GM06990 (cell line): ENCODE measurements around the gene TTLL10.

Experiments used
- DNase-seq: peaks from one replicate; pipeline ENCODE4 v3.0.0-alpha.2; 2011; ENCODE audit not compliant: insufficient read length; ENCODE audit errors: extremely low read depth
- H3K27me3 ChIP-seq: replicated peaks from 2 replicates; pipeline ENCODE4 v1.6.0; 2011; ENCODE audit warnings: low read length; ENCODE audit not compliant: control insufficient read depth, insufficient read depth
- H3K36me3 ChIP-seq: 2 replicates; pipeline ENCODE4 v1.5.1; 2011; ENCODE audit warnings: low read length; ENCODE audit not compliant: control insufficient read depth, insufficient read depth
- H3K4me3 ChIP-seq: replicated peaks from 2 replicates; pipeline ENCODE4 v1.5.1; 2011; ENCODE audit warnings: low read depth, mild to moderate bottlenecking, control low read depth, low read length
- CTCF ChIP-seq: IDR thresholded peaks from 2 replicates; pipeline ENCODE4 v1.5.1; 2011; ENCODE audit warnings: low read length, control low read depth, mild to moderate bottlenecking, inconsistent platforms; ENCODE audit not compliant: insufficient read depth, poor library complexity, severe bottlenecking

The TTLL10 gene

DNA sequence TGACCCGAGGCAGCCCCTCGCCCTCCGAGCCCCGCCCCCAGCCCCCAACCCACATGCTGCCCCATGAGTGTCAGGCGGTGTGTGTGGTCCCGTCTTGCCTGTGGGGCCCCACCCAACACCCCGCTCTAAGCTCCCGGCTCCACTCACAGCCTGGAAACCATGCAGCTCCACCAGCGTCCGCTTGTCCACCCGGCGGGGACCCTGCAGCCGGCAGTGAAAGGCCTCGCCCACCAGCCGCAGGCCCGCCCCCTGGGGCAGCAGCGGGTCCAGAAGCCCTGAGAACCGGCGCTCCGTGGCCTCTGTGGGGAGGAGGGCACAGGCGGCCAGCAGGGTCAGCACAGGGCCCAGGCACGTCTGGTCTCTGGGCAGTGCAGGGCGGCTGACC, 70.1 kb downstream of the TTLL10 start:
- DNase-seq = no peak
- Histone ChIP-seq H3K4me3 (no peak overlapping the region), H3K36me3 (no peaks in the 10 kb centered on the region), H3K27me3 (no peaks in the 10 kb centered on the region; the same call in 1 of the 2 replicates)
- no peak for TF ChIP-seq CTCF

- TF ChIP-seq CTCF = no peak
- no peaks in the 10 kb centered on the region for H3K36me3 ChIP-seq
- H3K4me3 ChIP-seq = no peak overlapping the region
- no peak for DNase-seq
- no peaks in the 10 kb centered on the region; the same call in 1 of the 2 replicates for H3K27me3 ChIP-seq
Measured at GRCh38 chr1:1244192-1244811, 70.6 kb downstream of the TTLL10 start.

GRCh38 chr1:1245178-1245816, 71.6 kb downstream of the TTLL10 start:
- Histone ChIP-seq H3K27me3 (no peaks in the 10 kb centered on the region; the same call in 1 of the 2 replicates), H3K36me3 (no peaks in the 10 kb centered on the region), H3K4me3 (no peak overlapping the region)
- TF ChIP-seq CTCF = no peak
- no peak for DNase-seq

DNA sequence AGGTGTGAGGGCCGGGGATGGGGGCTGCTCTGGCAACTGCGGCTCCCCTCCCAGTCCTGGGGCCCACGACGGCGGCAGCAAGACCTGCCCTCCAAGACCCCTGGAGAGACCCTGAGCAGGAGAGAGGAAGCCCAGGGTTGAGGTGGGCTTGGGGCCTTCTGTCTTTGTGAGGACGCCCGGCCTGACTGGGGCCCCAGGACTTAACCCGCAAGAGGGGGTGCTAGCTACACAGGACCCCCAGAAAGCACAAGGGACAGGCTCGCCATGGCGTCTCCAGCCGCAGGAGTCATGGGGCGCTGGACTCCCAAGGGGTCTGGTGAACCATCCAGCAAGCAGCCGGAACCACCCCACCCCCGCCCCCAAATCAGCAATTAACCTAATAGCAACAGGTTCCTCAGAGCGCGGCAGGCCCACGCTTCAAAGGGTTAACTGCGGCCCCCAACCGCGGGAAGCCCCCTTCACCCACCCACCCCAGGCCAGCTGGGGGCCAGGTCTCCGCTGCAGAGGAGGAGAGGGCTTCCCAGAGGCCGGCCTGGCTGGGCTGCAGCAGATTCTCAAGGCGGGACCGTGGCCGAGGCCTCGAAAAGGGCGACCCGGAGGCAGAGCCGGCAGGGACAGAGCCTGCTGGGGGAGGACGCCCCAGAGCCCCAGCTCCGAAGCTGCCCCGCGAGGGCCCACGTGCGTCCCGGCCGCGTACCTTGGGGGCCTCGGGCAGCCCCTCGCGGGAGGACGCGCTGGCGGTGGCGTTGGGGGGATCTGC, 72.3 kb downstream of the TTLL10 start:
- H3K4me3 ChIP-seq = no peak overlapping the region
- no peaks in the 10 kb centered on the region; the same call in 1 of the 2 replicates for H3K27me3 ChIP-seq
- DNase-seq = no peak
- TF ChIP-seq CTCF = no peak
- no peaks in the 10 kb centered on the region for H3K36me3 ChIP-seq

DNA sequence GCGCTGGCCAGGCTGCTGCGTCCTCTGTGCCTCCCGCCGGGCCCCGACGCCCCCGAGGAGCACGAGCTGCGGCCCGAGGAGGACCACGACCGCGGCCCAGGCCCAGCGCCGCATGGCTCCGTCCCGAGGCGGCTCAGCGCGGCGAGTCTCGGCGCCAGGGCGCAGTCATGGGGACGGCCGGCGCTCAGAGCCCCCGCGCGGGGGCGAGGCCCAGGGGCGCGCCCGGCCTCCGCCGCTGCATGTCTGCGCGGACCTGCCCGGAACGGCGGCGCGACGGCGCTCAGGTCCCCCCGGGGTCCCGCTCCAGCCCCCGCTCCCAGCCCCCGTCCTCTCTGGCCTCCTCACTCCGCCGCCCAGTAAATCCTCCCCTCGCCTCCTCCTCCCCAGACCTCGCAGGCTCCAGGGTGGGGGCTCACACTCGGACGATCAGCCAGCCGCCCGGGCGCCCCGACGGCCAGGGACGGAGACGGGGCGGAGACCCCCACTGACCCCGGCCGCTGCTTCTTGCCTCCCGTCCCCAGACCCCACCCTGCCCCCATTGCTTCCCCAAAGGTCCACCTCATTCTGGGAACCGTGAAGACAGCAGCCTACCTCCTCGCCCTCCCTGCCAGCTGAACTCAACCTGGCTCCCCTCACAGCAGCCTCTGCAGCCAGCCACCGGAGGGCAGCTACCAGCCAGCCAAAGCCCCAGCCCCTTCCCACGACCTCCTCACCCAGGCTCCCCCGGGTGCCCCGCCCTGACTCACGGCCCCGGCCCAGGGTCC, 73.1 kb downstream of the TTLL10 start, which contains the start of gene C1QTNF12:
Gene C1QTNF12, minus strand, starts transcription at position 146 of the 764 bp plus-strand sequence. Its CDS starts 32 bp downstream, at position 114.
- DNase-seq = no peak
- TF ChIP-seq CTCF = no peak
- Histone ChIP-seq H3K27me3 (no peaks in the 10 kb centered on the region; the same call in 1 of the 2 replicates), H3K36me3 (no peaks in the 10 kb centered on the region), H3K4me3 (no peak within 1 kb of the TSS)
